ENCODE data around the gene MUC7. TPM values are rescaled to one million over a fixed set of nuclear protein-coding genes. Genes with fewer than 3 reads are reported as not detected.

Gene MUC7
- total RNA-seq, 1 donor from 2014 or later, result not detected

DNA sequence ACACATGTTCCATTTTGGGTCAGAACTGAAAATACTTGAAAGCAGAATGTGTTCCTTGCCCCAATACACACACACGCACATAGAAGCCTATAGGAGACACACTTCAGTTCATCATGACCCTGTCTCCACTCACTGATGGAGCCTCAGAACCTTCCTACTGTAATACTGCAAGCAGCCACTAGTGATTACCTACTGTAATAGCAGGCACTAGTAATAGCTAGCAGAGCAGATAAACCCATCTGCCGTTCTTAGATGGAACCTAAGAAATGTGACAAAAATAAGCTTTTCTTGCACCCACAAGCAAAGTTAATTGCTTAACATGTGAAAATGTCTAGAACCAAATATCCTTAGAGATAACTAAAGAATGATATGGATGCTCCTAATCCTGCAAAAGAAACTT, 60.0 kb downstream of the MUC7 start:
- no peak for DNase-seq (ENCODE audit: extremely low read depth, low read depth, low spot score)

Other genes starting within 250 kb of the MUC7 start
- not detected in 2 replicates for gene FDCSP, start 246.1 kb upstream of the MUC7 start, total RNA-seq
- gene CSN3, start 229.6 kb upstream of the MUC7 start, total RNA-seq, result not detected in 2 replicates
- gene CABS1, start 137.2 kb upstream of the MUC7 start, total RNA-seq, result not detected in 2 replicates
- not detected in 2 replicates for gene SMR3A, start 111.4 kb upstream of the MUC7 start, total RNA-seq
- gene SMR3B, start 89.1 kb upstream of the MUC7 start, total RNA-seq, result not detected in 2 replicates
- gene OPRPN, start 74.3 kb upstream of the MUC7 start, total RNA-seq, result not detected in 2 replicates
- not detected in 2 replicates for gene AMTN, start 46.4 kb downstream of the MUC7 start, total RNA-seq
- gene AMBN, start 120.1 kb downstream of the MUC7 start, total RNA-seq, result not detected in 2 replicates
- gene ENAM, start 156.5 kb downstream of the MUC7 start, total RNA-seq, result not detected in 2 replicates
- not detected in 2 replicates for gene JCHAIN, start 194.3 kb downstream of the MUC7 start, total RNA-seq
- 21.8 and 25.6 TPM in 2 replicates for gene UTP3, start 216.3 kb downstream of the MUC7 start, total RNA-seq
- 23.8 and 30.0 TPM in 2 replicates for gene RUFY3, start 249.8 kb downstream of the MUC7 start, total RNA-seq